ENCODE data around the gene ZNF282.
"Not testable (repeated sequence)": the region's sequence is repeated elsewhere in the genome, so short reads cannot be mapped to it uniquely, and the experiment has no call there.

The ZNF282 gene

GRCh38 chr7:149225656-149226055, 30.3 kb downstream of the ZNF282 start:
- no peak for DNase-seq

- DNase-seq = not testable (repeated sequence)
These were observed 31.0 kb downstream of the ZNF282 start for GRCh38 chr7:149226366-149226765.

GRCh38 chr7:149226840-149227494, 31.6 kb downstream of the ZNF282 start:
- no peak for DNase-seq

GRCh38 chr7:149228831-149229471, 33.6 kb downstream of the ZNF282 start:
- DNase-seq = no peak

- DNase-seq = no peak
These were observed 34.2 kb downstream of the ZNF282 start for GRCh38 chr7:149229526-149229925.

GRCh38 chr7:149232362-149232761, 37.0 kb downstream of the ZNF282 start:
- no peak for DNase-seq

- not testable (repeated sequence) for DNase-seq
These were observed 38.4 kb downstream of the ZNF282 start for GRCh38 chr7:149233655-149234204.

GRCh38 chr7:149237502-149237901, 42.2 kb downstream of the ZNF282 start:
- DNase-seq = no peak

- DNase-seq = no peak
These were observed 42.7 kb downstream of the ZNF282 start for GRCh38 chr7:149238051-149238450.

GRCh38 chr7:149239345-149240143, 44.2 kb downstream of the ZNF282 start, which contains the start of gene ZNF212:
TSS of gene ZNF212 (plus strand) at chr7:149239651. CDS start at chr7:149239779, 128 bp downstream.
- peak; percentile 80 for DNase-seq

- no peak for DNase-seq
These were observed 45.3 kb downstream of the ZNF282 start for GRCh38 chr7:149240637-149241036.

GRCh38 chr7:149241696-149242095, 46.4 kb downstream of the ZNF282 start:
- no peak for DNase-seq

GRCh38 chr7:149245244-149245643, 49.9 kb downstream of the ZNF282 start:
- DNase-seq = no peak

GRCh38 chr7:149245744-149246143, 50.4 kb downstream of the ZNF282 start:
- no peak for DNase-seq

- no peak for DNase-seq
These were observed 53.4 kb downstream of the ZNF282 start for GRCh38 chr7:149248777-149249176.

- DNase-seq = not testable (repeated sequence)
These were observed 54.8 kb downstream of the ZNF282 start for GRCh38 chr7:149250151-149250550.

GRCh38 chr7:149251518-149251917, 56.2 kb downstream of the ZNF282 start:
- not testable (repeated sequence) for DNase-seq

- DNase-seq = no peak
These were observed 57.0 kb downstream of the ZNF282 start for GRCh38 chr7:149252378-149252777.

GRCh38 chr7:149253665-149254064, 58.3 kb downstream of the ZNF282 start:
- DNase-seq = no peak

- DNase-seq = no peak
These were observed 59.0 kb downstream of the ZNF282 start for GRCh38 chr7:149254181-149254858.

- no peak for DNase-seq
These were observed 59.8 kb downstream of the ZNF282 start for GRCh38 chr7:149255174-149255573.

GRCh38 chr7:149256568-149256967, 61.2 kb downstream of the ZNF282 start:
- no peak for DNase-seq

- no peak for DNase-seq
These were observed 61.8 kb downstream of the ZNF282 start for GRCh38 chr7:149257146-149257545.

Measured in T-helper 9 cell (primary cell).